Kidney (tissue), 14 donors: Measurements from ENCODE around the gene REXO4. TPM values are rescaled to one million over a fixed set of nuclear protein-coding genes. Genes with fewer than 3 reads are reported as not detected.
A peak's percentile ranks its signal among the peaks of the same experiment; 100 is the strongest.

Source experiments
- DNase-seq, 5 donors: peaks; one replicate each; pipeline ENCODE4 v3.0.0-alpha.2; 2013 to 2020
- FAIRE-seq: peaks from 2 replicates; lab custom pipeline; 2012; peaks lifted over from hg19 to GRCh38; lab: Jason Lieb, UNC
- H3K27ac ChIP-seq, 2 donors: one replicate each; pipeline ENCODE4 v1.7.0; 2013; ENCODE audit warnings: low read depth in 2 of 2, low read length in 2 of 2, inconsistent platforms in 1 of 2
- H3K27me3 ChIP-seq: one replicate; pipeline ENCODE4 v1.7.1; 2013; ENCODE audit warnings: low read length, inconsistent platforms; ENCODE audit not compliant: control insufficient read depth, insufficient read depth
- H3K36me3 ChIP-seq, 3 donors: one replicate each; pipeline versions ENCODE4 v1.7.0 to v1.7.1; 2013; ENCODE audit warnings: low read length in 3 of 3, control low read depth in 1 of 3, inconsistent platforms in 1 of 3; ENCODE audit not compliant: insufficient read depth in 3 of 3, control insufficient read depth in 2 of 3
- H3K4me1 ChIP-seq, 3 donors: one replicate each; pipeline versions ENCODE4 v1.7.0 to v1.7.1; 2013; ENCODE audit warnings: low read length in 3 of 3, inconsistent platforms in 1 of 3, low read depth in 1 of 3; ENCODE audit not compliant: control insufficient read depth in 2 of 3, insufficient read depth in 2 of 3
- H3K4me3 ChIP-seq, 3 donors: one replicate each; pipeline versions ENCODE4 v1.7.0 to v1.8.1; 2013; ENCODE audit warnings: low read length in 3 of 3, control low read depth in 1 of 3, inconsistent platforms in 1 of 3
- H3K9ac ChIP-seq, 3 donors: one replicate each; pipeline versions ENCODE4 v1.7.0 to v1.7.1; 2013; ENCODE audit warnings: low read length in 3 of 3, control low read depth in 1 of 3, inconsistent platforms in 1 of 3
- H3K9me3 ChIP-seq, 3 donors: one replicate each; pipeline versions ENCODE4 v1.7.0 to v1.7.1; 2013; ENCODE audit warnings: low read length in 3 of 3, control low read depth in 1 of 3, inconsistent platforms in 1 of 3; ENCODE audit not compliant: control insufficient read depth in 2 of 3, insufficient read depth in 1 of 3
- intact Hi-C: fragments of 100-400 bp; cut with DNase I; formaldehyde crosslinking; loops from one replicate; pipeline ENCODE4 v1.11.1; 2022
- polyA plus RNA-seq: library from polyadenylated mRNA; stranded (reverse); fragments of 350-450 nt; fragmentation: Illumina TruSeq; extraction: RNeasy Lipid Tissue Mini Kit (QIAGEN cat#74804); gene quantifications from one replicate; pipeline ENCODE4 v1.2.3, GENCODE V29; 2014; ENCODE audit warnings: low read depth, low replicate concordance; ENCODE audit not compliant: insufficient read depth
- total RNA-seq: library from RNA; stranded (reverse); fragmentation: NEBNext Ultra II Directional; extraction: Animal tissue kit (Norgen Biotek cat#: 25700); gene quantifications from one replicate; pipeline ENCODE4 v1.2.1, GENCODE V29; 2021
- TF ChIP-seq, protein P1 (sequence below): IDR thresholded peaks from 3 replicates; pipeline ENCODE4 v1.5.1; 2012; ENCODE audit warnings: mild to moderate bottlenecking, moderate library complexity, borderline replicate concordance; ENCODE audit not compliant: insufficient read depth; ENCODE audit errors: extremely low read depth
- donor health status: control.
- donor health status: control.
- donor health status: control.
- donor health status: control.
- donor health status: control.
- donor health status: DM: yes; HTN: yes; CAD: no.
- donor health status: Normal renal cell carcinoma (clear cell type).

Gene REXO4
- total and polyA plus RNA-seq, 2 donors from 2014 or later = 17.5 to 18.6 TPM

DNA sequence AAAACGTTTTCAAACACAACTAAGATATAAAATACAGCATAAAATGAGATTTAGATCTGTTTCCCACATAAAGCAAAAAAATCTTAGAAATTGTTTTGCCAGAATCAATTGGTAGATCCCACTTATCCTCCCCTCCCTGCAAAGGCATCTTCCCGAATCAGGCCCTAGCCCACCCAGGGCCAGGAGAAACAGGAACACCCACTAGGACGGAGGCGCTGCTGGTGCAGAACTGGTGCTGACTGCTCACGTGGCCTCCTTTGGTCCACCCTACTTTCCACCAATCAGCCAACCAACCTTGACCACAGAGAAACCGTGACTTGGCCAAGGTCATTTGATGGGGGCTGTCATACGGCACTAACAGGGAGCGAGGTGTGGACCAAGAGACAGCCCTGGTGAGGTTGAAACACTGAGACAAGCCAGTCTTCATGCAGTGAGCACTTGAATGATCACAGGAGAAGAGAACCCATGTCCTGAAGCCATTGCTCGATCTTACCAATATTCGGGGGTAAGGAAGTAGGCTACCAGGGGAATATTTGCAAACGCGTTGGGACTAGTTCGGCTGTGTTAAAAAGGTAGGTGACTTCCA is 56.2 kb downstream of the REXO4 start:
- TF ChIP-seq, protein P1, sequence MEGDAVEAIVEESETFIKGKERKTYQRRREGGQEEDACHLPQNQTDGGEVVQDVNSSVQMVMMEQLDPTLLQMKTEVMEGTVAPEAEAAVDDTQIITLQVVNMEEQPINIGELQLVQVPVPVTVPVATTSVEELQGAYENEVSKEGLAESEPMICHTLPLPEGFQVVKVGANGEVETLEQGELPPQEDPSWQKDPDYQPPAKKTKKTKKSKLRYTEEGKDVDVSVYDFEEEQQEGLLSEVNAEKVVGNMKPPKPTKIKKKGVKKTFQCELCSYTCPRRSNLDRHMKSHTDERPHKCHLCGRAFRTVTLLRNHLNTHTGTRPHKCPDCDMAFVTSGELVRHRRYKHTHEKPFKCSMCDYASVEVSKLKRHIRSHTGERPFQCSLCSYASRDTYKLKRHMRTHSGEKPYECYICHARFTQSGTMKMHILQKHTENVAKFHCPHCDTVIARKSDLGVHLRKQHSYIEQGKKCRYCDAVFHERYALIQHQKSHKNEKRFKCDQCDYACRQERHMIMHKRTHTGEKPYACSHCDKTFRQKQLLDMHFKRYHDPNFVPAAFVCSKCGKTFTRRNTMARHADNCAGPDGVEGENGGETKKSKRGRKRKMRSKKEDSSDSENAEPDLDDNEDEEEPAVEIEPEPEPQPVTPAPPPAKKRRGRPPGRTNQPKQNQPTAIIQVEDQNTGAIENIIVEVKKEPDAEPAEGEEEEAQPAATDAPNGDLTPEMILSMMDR = no peak
- Histone ChIP-seq H3K9me3 (no peaks in the 10 kb centered on the region), H3K9ac (peak overlapping the region in 1 of 3 donors; percentile 44), H3K4me3 (no peak overlapping the region), H3K36me3 (peaks cover 7 to 52% (median 24%) of the 10 kb centered on the region in 3 donors), H3K4me1 (peaks cover 3 to 35% (median 21%) of the 10 kb centered on the region in 3 donors), H3K27ac (peak overlapping the region; percentile 4 to 55), H3K27me3 (no peaks in the 10 kb centered on the region)
- DNase-seq (no peak), FAIRE-seq (no peak)
- intact Hi-C loops = no loop called here

DNA sequence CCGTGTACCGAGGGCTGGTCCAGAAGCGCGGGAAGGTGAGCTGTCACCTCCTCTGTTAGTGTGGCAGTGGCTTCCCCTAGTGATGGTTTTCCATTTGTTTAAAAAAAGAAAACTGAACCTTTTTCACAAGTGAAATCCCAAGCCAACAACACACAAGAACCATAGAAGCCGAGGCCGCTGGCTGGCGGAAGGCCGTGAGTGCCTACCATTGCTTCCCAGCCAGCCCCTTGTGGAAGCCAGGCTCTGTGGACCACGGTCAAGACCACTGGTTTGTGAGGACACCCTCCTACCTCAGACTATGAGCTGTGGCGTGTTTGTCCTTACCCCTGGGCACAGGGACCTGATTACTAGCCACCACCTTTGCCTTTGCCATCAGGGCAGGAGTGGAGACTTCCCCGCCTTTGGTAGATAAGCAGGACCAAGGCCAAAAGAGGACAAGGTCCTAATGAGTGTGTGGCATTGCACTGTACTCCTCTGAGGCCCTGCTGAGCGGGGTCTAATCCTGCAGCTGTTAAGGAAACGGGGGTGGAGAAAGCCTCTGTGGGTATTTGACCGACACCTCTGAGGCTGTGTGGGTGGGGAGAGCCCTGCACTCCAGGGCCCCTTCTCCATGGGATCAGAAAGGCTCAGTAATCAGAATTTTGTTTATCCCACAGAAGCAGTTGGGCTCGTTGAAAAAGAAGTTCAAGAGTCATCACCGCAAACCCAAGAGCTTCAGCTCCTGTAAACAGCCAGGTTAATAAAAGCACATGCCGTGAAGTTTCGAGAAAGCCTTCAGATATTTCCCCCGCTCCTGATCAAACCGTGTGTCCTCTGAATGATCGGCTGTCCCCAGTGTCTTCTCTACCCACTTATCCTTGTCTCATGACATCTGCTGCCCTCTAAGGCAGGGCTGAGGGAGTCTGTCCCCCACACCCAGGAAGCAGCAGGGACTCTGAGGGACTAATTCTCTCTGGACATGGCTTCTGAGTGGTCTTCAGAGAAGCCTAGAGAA is 57.1 kb downstream of the REXO4 start:
- peaks cover 7 to 44% (median 16%) of the 10 kb centered on the region in 3 donors for H3K36me3 ChIP-seq
- no peak for FAIRE-seq

DNA sequence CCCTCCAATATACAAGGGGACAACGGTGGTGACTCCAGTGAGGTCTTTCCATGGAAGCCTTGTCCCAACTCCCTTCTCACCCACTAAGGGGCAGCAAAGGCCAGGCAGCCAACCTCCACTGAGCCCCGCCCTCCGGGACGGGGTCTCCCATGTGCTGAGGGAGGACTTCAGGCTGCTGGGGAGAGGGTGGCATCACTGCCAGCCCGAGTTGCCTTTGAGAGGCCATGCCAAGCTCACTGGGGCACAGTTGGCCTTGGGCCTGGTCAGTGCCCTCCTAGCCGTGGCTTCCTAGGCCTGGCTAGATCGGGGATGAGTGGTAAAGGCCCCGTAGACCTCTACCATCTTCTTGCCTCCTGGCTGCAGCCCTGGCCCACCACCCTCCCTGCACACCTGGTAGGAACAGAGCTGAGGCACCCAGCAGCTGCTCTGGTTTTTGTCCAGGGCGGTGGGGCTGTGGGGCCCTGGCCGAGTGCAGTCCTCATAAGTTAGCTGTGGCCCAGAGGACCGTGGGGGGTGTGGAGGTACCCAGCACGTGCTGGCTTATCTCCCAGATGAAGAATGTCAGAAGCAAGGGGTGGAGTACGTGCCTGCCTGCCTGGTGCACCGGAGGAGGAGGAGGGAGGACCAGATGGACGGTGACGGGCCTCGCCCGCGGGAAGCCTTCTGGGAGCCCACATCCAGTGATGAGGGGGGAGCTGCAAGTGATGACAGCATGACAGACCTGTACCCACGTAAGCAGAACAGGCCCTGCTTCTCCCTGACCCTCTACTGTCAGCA is 58.2 kb downstream of the REXO4 start:
- no peak overlapping the region for H3K4me3 ChIP-seq
- peak in 2 of 5 donors; percentile 34 to 51 for DNase-seq
- no peak for FAIRE-seq
- peaks cover 5 to 35% (median 15%) of the 10 kb centered on the region in 3 donors for H3K36me3 ChIP-seq
- intact Hi-C loops = no loop called here
- peaks cover 0 to 37% (median 4%) of the 10 kb centered on the region in 3 donors for H3K4me1 ChIP-seq
- H3K27ac ChIP-seq = no peak overlapping the region
- no peaks in the 10 kb centered on the region for H3K9me3 ChIP-seq
- no peaks in the 10 kb centered on the region for H3K27me3 ChIP-seq
- TF ChIP-seq, protein P1 = peak; percentile 34
- H3K9ac ChIP-seq = no peak overlapping the region

More for the DNA sequence above, 57.1 kb downstream of the REXO4 start:
- H3K4me1 ChIP-seq = peaks cover 3 to 35% (median 14%) of the 10 kb centered on the region in 3 donors
- no peak overlapping the region for H3K4me3 ChIP-seq
- no peak for DNase-seq
- H3K27ac ChIP-seq = no peak overlapping the region
- no peaks in the 10 kb centered on the region for H3K9me3 ChIP-seq
- intact Hi-C loops = no loop called here
- no peaks in the 10 kb centered on the region for H3K27me3 ChIP-seq
- TF ChIP-seq, protein P1 = no peak
- H3K9ac ChIP-seq = peak overlapping the region in 1 of 3 donors; percentile 13
